ENCODE measurements around the gene ZNF232. TPM values are rescaled to one million over a fixed set of nuclear protein-coding genes. Genes with fewer than 3 reads are reported as not detected.
"Not testable (repeated sequence)": the region's sequence is repeated elsewhere in the genome, so short reads cannot be mapped to it uniquely, and the experiment has no call there.

Gene ZNF232
- total and polyA plus RNA-seq, 8 donors: 2.8 to 7.1 (median 4.5) TPM

DNA sequence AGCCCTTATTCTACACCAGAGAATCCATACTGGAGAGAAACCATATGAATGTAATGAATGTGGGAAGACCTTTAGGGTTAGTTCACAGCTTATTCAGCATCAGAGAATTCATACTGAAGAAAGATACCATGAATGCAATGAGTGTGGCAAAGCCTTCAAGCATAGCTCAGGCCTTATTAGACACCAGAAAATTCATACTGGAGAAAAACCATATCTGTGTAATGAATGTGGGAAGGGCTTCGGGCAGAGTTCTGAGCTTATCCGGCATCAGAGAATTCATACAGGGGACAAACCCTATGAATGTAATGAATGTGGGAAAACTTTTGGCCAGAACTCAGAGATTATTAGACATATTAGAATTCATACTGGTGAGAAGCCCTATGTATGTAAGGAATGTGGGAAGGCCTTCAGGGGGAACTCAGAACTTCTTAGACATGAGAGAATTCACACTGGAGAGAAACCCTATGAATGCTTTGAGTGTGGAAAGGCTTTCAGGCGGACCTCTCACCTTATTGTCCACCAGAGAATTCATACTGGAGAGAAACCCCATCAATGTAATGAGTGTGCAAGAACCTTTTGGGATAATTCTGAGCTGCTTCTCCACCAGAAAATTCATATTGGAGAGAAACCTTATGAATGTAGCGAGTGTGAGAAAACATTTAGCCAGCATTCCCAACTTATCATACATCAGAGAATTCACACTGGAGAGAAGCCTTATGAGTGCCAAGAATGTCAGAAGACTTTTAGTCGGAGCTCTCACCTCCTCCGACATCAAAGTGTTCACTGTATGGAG, 19.3 kb downstream of the ZNF232 start:
- no peak for DNase-seq
- Histone ChIP-seq H3K27me3 (no peaks in the 10 kb centered on the region), H3K9me3 (peaks cover 0 to 13% (median 2%) of the 10 kb centered on the region in 4 donors), H3K4me1 (no peaks in the 10 kb centered on the region), H3K27ac (no peak overlapping the region), H3K4me3 (no peak overlapping the region), H3K36me3 (peaks cover 0 to 39% (median 19%) of the 10 kb centered on the region in 3 donors)
- intact Hi-C loops (cut with DNase I): no loop called here
- FAIRE-seq: no peak
- 98% methylated on average over 6 of the region's 6 CpGs for WGBS, 2 donors
- TF ChIP-seq, protein P1, sequence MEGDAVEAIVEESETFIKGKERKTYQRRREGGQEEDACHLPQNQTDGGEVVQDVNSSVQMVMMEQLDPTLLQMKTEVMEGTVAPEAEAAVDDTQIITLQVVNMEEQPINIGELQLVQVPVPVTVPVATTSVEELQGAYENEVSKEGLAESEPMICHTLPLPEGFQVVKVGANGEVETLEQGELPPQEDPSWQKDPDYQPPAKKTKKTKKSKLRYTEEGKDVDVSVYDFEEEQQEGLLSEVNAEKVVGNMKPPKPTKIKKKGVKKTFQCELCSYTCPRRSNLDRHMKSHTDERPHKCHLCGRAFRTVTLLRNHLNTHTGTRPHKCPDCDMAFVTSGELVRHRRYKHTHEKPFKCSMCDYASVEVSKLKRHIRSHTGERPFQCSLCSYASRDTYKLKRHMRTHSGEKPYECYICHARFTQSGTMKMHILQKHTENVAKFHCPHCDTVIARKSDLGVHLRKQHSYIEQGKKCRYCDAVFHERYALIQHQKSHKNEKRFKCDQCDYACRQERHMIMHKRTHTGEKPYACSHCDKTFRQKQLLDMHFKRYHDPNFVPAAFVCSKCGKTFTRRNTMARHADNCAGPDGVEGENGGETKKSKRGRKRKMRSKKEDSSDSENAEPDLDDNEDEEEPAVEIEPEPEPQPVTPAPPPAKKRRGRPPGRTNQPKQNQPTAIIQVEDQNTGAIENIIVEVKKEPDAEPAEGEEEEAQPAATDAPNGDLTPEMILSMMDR (IDR thresholded peaks at IDR 0.05): no peak
- ATAC-seq: no peak

DNA sequence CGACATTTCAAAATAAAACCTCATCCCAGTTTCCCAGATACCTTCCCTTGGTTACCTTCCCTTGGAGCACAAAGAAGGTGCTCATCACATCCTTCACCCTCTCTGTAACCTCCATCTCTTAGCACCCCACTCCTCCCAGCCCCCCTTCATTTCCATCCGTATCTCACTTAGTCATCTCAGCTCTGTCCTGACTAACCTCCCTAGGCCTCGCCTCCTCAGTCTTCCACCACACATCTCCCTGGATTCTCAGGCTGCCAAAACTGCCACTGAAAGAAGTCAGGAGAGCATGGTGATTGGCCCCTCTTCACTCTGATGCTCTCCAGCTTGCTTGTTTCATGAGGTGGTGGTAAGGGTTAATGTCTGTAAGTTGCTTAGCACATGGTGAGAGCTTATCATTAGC, 31.1 kb downstream of the ZNF232 start:
- no peak for ATAC-seq
- no peak overlapping the region for H3K4me3 ChIP-seq
- 96 to 98% methylated on average over 3 of the region's 3 CpGs for WGBS, 2 donors
- DNase-seq: no peak
- TF ChIP-seq, protein P1 (IDR thresholded peaks at IDR 0.05): no peak
- H3K36me3 ChIP-seq: no peaks in the 10 kb centered on the region
- no peaks in the 10 kb centered on the region for H3K27me3 ChIP-seq
- H3K4me1 ChIP-seq: peaks cover 0 to 10% (median 7%) of the 10 kb centered on the region in 3 donors
- H3K27ac ChIP-seq: no peak overlapping the region
- FAIRE-seq: no peak
- intact Hi-C loops (cut with DNase I): no loop called here
- no peaks in the 10 kb centered on the region for H3K9me3 ChIP-seq

DNA sequence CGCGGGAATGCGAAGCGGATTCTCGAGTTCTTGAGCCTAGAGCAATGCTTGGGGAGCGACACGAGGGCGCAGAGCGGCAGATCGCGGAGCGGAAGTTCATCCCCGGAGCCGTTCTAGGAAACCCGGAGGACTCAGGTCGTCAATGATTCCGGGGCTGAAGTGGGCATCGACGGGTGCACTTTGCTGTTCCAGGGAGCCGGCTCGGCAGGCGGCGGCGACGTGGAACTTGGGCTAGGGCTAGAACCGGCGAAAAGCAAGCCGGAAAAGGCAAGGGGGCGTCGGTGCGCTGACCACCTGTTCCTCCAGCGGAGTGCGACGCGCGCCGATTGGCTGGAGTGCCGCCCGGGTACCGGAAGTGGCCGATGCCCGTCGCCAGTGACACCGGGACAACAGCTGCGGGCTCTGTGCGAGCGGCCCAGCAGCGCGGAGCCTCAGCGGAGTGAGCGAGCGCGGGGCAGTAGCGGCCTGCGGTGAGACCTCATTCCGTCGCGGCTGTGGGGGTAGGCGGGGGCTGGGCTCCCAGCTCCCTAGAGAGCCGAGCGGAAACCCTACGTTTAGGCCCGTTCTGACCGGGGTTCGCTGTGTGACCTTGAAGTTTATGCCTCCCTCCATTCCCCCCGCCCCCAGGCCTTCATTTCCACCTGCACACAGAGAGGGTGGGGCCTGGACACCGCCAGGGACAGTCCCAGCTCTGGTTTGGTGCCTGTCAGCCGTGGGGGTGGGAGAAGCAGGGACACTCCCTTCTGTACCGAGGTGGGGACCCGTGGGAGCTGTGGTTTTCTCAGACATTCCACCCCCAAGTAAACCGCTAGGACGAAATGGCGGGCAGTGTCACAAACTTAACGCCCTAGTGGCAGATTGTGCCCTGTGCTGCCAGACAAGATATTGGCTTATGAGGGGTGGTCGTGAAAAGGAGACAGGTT, 33.3 kb downstream of the ZNF232 start, which contains the start of gene ZFP3:
TSS of gene ZFP3 (plus strand) at position 362 of the 923 bp plus-strand sequence. CDS start 13,038 bp downstream, outside the sequence.
- no peaks in the 10 kb centered on the region for H3K27me3 ChIP-seq
- no peaks in the 10 kb centered on the region for H3K9me3 ChIP-seq
- peak; percentile 83 to 94 (median 87) for DNase-seq
- peaks cover 0 to 10% (median 7%) of the 10 kb centered on the region in 3 donors for H3K4me1 ChIP-seq
- no peak for FAIRE-seq
- peak within 1 kb of the TSS; percentile 54 to 84 (median 76) for H3K27ac ChIP-seq
- intact Hi-C loops (cut with DNase I): no loop called here
- ATAC-seq: peak; percentile 97 to 99 (median 98)
- TF ChIP-seq, protein P1 (IDR thresholded peaks at IDR 0.05): no peak
- WGBS, 2 donors: 1% methylated on average over 75 of the region's 75 CpGs
- peak within 1 kb of the TSS; percentile 52 to 77 (median 68) for H3K4me3 ChIP-seq
- H3K36me3 ChIP-seq: no peaks in the 10 kb centered on the region

DNA sequence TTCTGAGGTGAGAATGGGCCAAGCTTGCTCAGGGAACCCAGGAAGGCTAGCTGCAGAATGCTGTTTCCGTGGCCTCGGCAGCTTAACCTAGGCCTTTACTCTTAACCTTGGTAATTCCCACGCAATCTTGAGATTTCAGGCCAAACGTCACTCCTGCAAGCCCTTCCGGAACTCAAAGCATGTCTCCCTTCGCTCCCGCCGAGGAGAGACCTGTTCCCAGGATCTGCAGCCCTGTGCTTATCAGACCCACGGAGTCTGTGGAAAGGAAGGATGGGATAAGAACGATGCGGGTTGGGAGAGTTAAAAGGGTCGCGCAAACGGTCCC, 33.9 kb downstream of the ZNF232 start:
- DNase-seq: no peak
- peak; percentile 33 to 40 (median 38) for ATAC-seq
- Histone ChIP-seq H3K4me3 (peak overlapping the region; percentile 52 to 77 (median 68)), H3K27me3 (no peaks in the 10 kb centered on the region), H3K4me1 (peaks cover 0 to 10% (median 7%) of the 10 kb centered on the region in 3 donors), H3K36me3 (no peaks in the 10 kb centered on the region), H3K9me3 (no peaks in the 10 kb centered on the region), H3K27ac (peak overlapping the region; percentile 54 to 84 (median 76))
- TF ChIP-seq, protein P1 (IDR thresholded peaks at IDR 0.05): no peak
- no peak for FAIRE-seq
- WGBS, 2 donors: 11 to 14% methylated on average over 14 of the region's 14 CpGs
- intact Hi-C loops (cut with DNase I): no loop called here

DNA sequence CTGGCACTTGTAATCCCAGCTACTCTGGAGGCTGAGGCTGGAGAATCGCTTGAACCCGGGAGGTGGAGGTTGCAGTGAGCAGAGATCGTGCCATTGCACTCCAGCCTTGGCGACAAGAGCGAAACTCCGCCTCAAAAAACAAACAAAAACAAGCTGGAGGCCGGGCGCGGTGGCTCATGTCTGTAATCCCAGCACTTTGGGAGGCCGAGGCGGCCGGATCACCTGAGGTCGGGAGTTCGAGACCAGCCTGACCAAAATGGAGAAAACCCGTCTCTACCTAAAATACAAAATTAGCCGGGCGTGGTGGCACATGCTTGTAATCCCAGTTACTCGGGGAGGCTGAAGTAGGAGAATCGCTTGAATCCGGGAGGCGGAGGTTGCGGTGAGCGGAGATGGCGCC, 34.4 kb downstream of the ZNF232 start:
- Histone ChIP-seq H3K27ac (peak overlapping the region in 1 of 4 donors; percentile 77), H3K4me3 (peak overlapping the region in 3 of 4 donors; percentile 52 to 77 (median 64))
- intact Hi-C loops (cut with DNase I); H3K4me1 ChIP-seq; H3K36me3 ChIP-seq; H3K9me3 ChIP-seq; ATAC-seq; H3K27me3 ChIP-seq; FAIRE-seq; DNase-seq: not testable (repeated sequence)
- WGBS, 2 donors: 97 to 99% methylated on average over 24 of the region's 24 CpGs

DNA sequence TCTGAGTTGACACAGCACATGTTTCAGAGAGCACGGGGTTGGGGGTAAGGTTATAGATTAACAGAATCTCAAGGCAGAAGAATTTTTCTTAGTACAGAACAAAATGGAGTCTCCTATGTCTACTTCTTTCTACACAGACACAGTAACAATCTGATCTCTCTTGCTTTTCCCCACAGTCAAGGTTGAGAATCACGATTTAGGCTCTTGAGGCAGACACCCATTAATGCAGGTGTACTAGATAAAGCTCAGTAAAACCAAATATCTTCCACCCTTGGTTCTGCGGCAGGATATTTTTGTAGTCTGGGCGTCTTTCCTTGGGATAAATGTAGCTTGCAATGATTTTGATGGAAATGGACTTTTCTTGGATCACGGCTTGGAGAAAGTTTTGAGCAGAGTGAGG, 36.2 kb downstream of the ZNF232 start:
- WGBS, 2 donors: 75 to 83% methylated on average over 4 of the region's 5 CpGs
- H3K36me3 ChIP-seq; FAIRE-seq; H3K4me3 ChIP-seq; H3K27ac ChIP-seq; H3K4me1 ChIP-seq; H3K27me3 ChIP-seq; DNase-seq; ATAC-seq; H3K9me3 ChIP-seq; intact Hi-C loops (cut with DNase I): not testable (repeated sequence)

All from pancreas (tissue), 10 donors.